Coronary artery (tissue), 2 donors: ENCODE measurements around the gene MKX.

Experiments used
- DNase-seq: peaks from one replicate; pipeline ENCODE4 v3.0.0-alpha.2; 2017; ENCODE audit warnings: low spot score
- H3K27ac ChIP-seq, 2 donors: fragments of 200-600 bp; sonication (generic); one replicate each; pipeline ENCODE4 v1.5.1; 2016 to 2019
- H3K4me3 ChIP-seq: fragments of 200-600 bp; sonication (generic); 2 replicates; pipeline ENCODE4 v1.5.1; 2016; ENCODE audit warnings: mild to moderate bottlenecking, moderate library complexity
- CTCF ChIP-seq: fragments of 200-600 bp; sonication (generic); IDR thresholded peaks from one replicate; pipeline ENCODE4 v1.5.1; 2019; ENCODE audit warnings: antibody characterized with exemption

The MKX gene

GRCh38 chr10:27658788-27659187, 86.8 kb downstream of the MKX start:
- Histone ChIP-seq H3K27ac (no peak overlapping the region), H3K4me3 (no peak overlapping the region)
- DNase-seq = no peak
- no peak for TF ChIP-seq CTCF

- TF ChIP-seq CTCF = no peak
- no peak for DNase-seq
- Histone ChIP-seq H3K4me3 (no peak overlapping the region), H3K27ac (no peak overlapping the region)
Observed at GRCh38 chr10:27655296-27655695, 90.3 kb downstream of the MKX start.

- Histone ChIP-seq H3K4me3 (no peak overlapping the region), H3K27ac (no peak overlapping the region)
- DNase-seq = no peak
- TF ChIP-seq CTCF = no peak
Observed at GRCh38 chr10:27654284-27654683, 91.3 kb downstream of the MKX start.

GRCh38 chr10:27646604-27647175, 98.9 kb downstream of the MKX start:
- no peak for DNase-seq
- no peak overlapping the region for H3K4me3 ChIP-seq
- TF ChIP-seq CTCF = no peak
- no peak overlapping the region for H3K27ac ChIP-seq

GRCh38 chr10:27646194-27646593, 99.4 kb downstream of the MKX start:
- Histone ChIP-seq H3K27ac (no peak overlapping the region), H3K4me3 (no peak overlapping the region)
- DNase-seq = no peak
- no peak for TF ChIP-seq CTCF

- Histone ChIP-seq H3K4me3 (no peak overlapping the region), H3K27ac (no peak overlapping the region)
- no peak for TF ChIP-seq CTCF
- no peak for DNase-seq
Observed at GRCh38 chr10:27644307-27644939, 101.2 kb downstream of the MKX start.

- TF ChIP-seq CTCF = no peak
- no peak overlapping the region for H3K4me3 ChIP-seq
- H3K27ac ChIP-seq = no peak overlapping the region
- no peak for DNase-seq
Observed at GRCh38 chr10:27643301-27643700, 102.3 kb downstream of the MKX start.
